H1 (cell line): ENCODE data around the gene TMA7. TPM values are rescaled to one million over a fixed set of nuclear protein-coding genes. Genes with fewer than 3 reads are reported as not detected.

Experiments
- CTCF ChIA-PET: fragments of 300-600 bp; sonication (Branson Sonifier 250); formaldehyde crosslinking; loops from one replicate; lab custom pipeline; 2021; ENCODE audit not compliant: partially characterized antibody; lab: Charles Lee
- POLR2A ChIA-PET: fragments of 300-600 bp; sonication (Branson Sonifier 250); formaldehyde crosslinking; loops from one replicate; lab custom pipeline; 2021; ENCODE audit warnings: inconsistent platforms; ENCODE audit not compliant: partially characterized antibody; lab: Charles Lee
- DNase-seq, 2 experiments: peaks; one replicate each; pipeline versions ENCODE4 v3.0.0 to v3.0.0-alpha.2; 2010 to 2022; ENCODE audit warnings: low spot score in 2 of 2, low read depth in 1 of 2, mixed read lengths in 1 of 2
- FAIRE-seq: peaks from 2 replicates; lab custom pipeline; 2011; peaks lifted over from hg19 to GRCh38; lab: Jason Lieb, UNC
- H2AFZ ChIP-seq: 2 replicates; pipeline ENCODE4 v1.8.1; 2012; ENCODE audit warnings: low read length, inconsistent platforms
- H2AK5ac ChIP-seq: 2 replicates; pipeline ENCODE4 v1.6.1; 2013; ENCODE audit warnings: low read depth, low read length
- H2BK120ac ChIP-seq: replicated peaks from 2 replicates; pipeline ENCODE3; 2013; ENCODE audit warnings: low read depth, low read length, inconsistent platforms
- H2BK12ac ChIP-seq: 2 replicates; pipeline ENCODE4 v1.6.1; 2013; ENCODE audit warnings: low read depth, low read length
- H2BK15ac ChIP-seq: 2 replicates; pipeline ENCODE4 v1.6.1; 2013; ENCODE audit warnings: low read length
- H2BK20ac ChIP-seq: 2 replicates; pipeline ENCODE4 v1.6.1; 2013; ENCODE audit warnings: low read length
- H2BK5ac ChIP-seq: 2 replicates; pipeline ENCODE4 v1.6.1; 2013; ENCODE audit warnings: low read depth, low read length
- H3K14ac ChIP-seq: 2 replicates; pipeline ENCODE4 v1.6.1; 2013; ENCODE audit warnings: inconsistent platforms; ENCODE audit not compliant: insufficient read length
- H3K18ac ChIP-seq: 2 replicates; pipeline ENCODE4 v1.6.1; 2013; ENCODE audit warnings: low read length; ENCODE audit errors: extremely low read depth
- H3K23ac ChIP-seq: 2 replicates; pipeline ENCODE4 v1.6.1; 2013; ENCODE audit warnings: inconsistent platforms; ENCODE audit not compliant: insufficient read length
- H3K23me2 ChIP-seq: 2 replicates; pipeline ENCODE4 v1.6.1; 2013; ENCODE audit warnings: low read depth, low read length
- H3K27ac ChIP-seq: 2 replicates; pipeline ENCODE4 v1.6.1; 2011; ENCODE audit warnings: low read depth, low read length, inconsistent platforms
- H3K27me3 ChIP-seq, 4 experiments: replicated peaks in 1 of 4; 1 replicate in 1 of 4; 2 replicates in 3 of 4; pipeline versions ENCODE4 v1.6.1 to v1.8.1; 2011 to 2013; ENCODE audit warnings: low read length in 3 of 4, mild to moderate bottlenecking in 3 of 4, inconsistent platforms in 2 of 4, mixed read lengths in 2 of 4, moderate library complexity in 1 of 4; ENCODE audit not compliant: control insufficient read depth in 3 of 4, insufficient read depth in 3 of 4; ENCODE audit errors: extremely low read depth in 1 of 4
- H3K36me3 ChIP-seq, 4 experiments: 2 replicates each; pipeline versions ENCODE4 v1.6.1 to v1.8.1; 2011 to 2013; ENCODE audit warnings: mild to moderate bottlenecking in 4 of 4, low read length in 3 of 4, moderate library complexity in 2 of 4, control low read depth in 1 of 4, inconsistent platforms in 1 of 4; ENCODE audit not compliant: insufficient read depth in 4 of 4, control insufficient read depth in 2 of 4
- H3K4ac ChIP-seq: replicated peaks from 2 replicates; pipeline ENCODE3; 2013; ENCODE audit warnings: low read length, low read depth, mixed read lengths, inconsistent platforms; ENCODE audit not compliant: insufficient read length
- H3K4me1 ChIP-seq, 4 experiments: replicated peaks in 1 of 4; 1 replicate in 1 of 4; 2 replicates in 3 of 4; pipeline versions ENCODE4 v1.6.1 to v1.8.1; 2011 to 2013; ENCODE audit warnings: low read length in 3 of 4, inconsistent platforms in 2 of 4, mixed read lengths in 1 of 4; ENCODE audit not compliant: insufficient read depth in 4 of 4, control insufficient read depth in 3 of 4
- H3K4me2 ChIP-seq, 2 experiments: 2 replicates each; pipeline versions ENCODE4 v1.6.1 to v1.8.1; 2011 to 2013; ENCODE audit warnings: low read depth in 2 of 2, low read length in 2 of 2, control low read depth in 1 of 2, inconsistent platforms in 1 of 2, mild to moderate bottlenecking in 1 of 2; ENCODE audit not compliant: insufficient read depth in 1 of 2
- H3K4me3 ChIP-seq, 4 experiments: fragments of 200-600, 300-600 bp in 1 of 4; sonication (generic), shearing (Covaris generic), sonication (Bioruptor Twin) in 1 of 4; 2 replicates each; pipeline versions ENCODE4 v1.5.1 to v1.8.1; 2011 to 2016; ENCODE audit warnings: low read length in 4 of 4, low read depth in 3 of 4, control low read depth in 2 of 4, inconsistent platforms in 2 of 4, mild to moderate bottlenecking in 2 of 4, mixed read lengths in 1 of 4, moderate library complexity in 1 of 4; ENCODE audit not compliant: insufficient read depth in 2 of 4; ENCODE audit errors: extremely low read depth in 1 of 4
- H3K56ac ChIP-seq: replicated peaks from 2 replicates; pipeline ENCODE3; 2013; ENCODE audit warnings: low read depth, mild to moderate bottlenecking, mixed read lengths, low read length, inconsistent platforms; ENCODE audit not compliant: insufficient read length
- H3K79me1 ChIP-seq: 2 replicates; pipeline ENCODE4 v1.6.1; 2013; ENCODE audit warnings: low read depth, low read length, control low read depth
- H3K79me2 ChIP-seq, 2 experiments: 2 replicates each; pipeline versions ENCODE4 v1.6.1 to v1.8.1; 2012 to 2013; ENCODE audit warnings: low read length in 2 of 2, mild to moderate bottlenecking in 2 of 2, inconsistent platforms in 1 of 2; ENCODE audit not compliant: insufficient read depth in 2 of 2, control insufficient read depth in 1 of 2
- H3K9ac ChIP-seq, 4 experiments: replicated peaks in 1 of 4; 1 replicate in 1 of 4; 2 replicates in 3 of 4; pipeline versions ENCODE4 v1.6.1 to v1.8.1; 2011 to 2013; ENCODE audit warnings: low read depth in 3 of 4, low read length in 3 of 4, control low read depth in 2 of 4, mild to moderate bottlenecking in 2 of 4, moderate library complexity in 2 of 4, inconsistent platforms in 1 of 4; ENCODE audit errors: extremely low read depth in 1 of 4
- H3K9me3 ChIP-seq, 2 experiments: 2 replicates each; pipeline versions ENCODE4 v1.6.1 to v1.8.1; 2012 to 2013; ENCODE audit warnings: mild to moderate bottlenecking in 2 of 2, moderate library complexity in 2 of 2, control low read depth in 1 of 2, inconsistent platforms in 1 of 2, low read depth in 1 of 2, low read length in 1 of 2, mixed read lengths in 1 of 2; ENCODE audit not compliant: insufficient read depth in 2 of 2
- H4K20me1 ChIP-seq, 2 experiments: replicated peaks in 1 of 2; 2 replicates each; pipeline versions ENCODE3 to v1.8.1; 2011 to 2013; ENCODE audit warnings: inconsistent platforms in 2 of 2, low read length in 2 of 2, mild to moderate bottlenecking in 1 of 2; ENCODE audit not compliant: insufficient read depth in 2 of 2, control insufficient read depth in 1 of 2
- H4K5ac ChIP-seq: 2 replicates; pipeline ENCODE4 v1.6.1; 2013; ENCODE audit warnings: low read length, low read depth, mixed read lengths, inconsistent platforms; ENCODE audit not compliant: insufficient read length
- H4K8ac ChIP-seq: 2 replicates; pipeline ENCODE4 v1.8.0; 2013; ENCODE audit warnings: mild to moderate bottlenecking, moderate library complexity, low read length, inconsistent platforms; ENCODE audit not compliant: insufficient read depth; ENCODE audit errors: extremely low read depth
- H4K91ac ChIP-seq: replicated peaks from 2 replicates; pipeline ENCODE3; 2013; ENCODE audit warnings: low read length, mixed read lengths, inconsistent platforms; ENCODE audit not compliant: insufficient read length
- EZH2 ChIP-seq: fragments of 200-600 bp; sonication (generic); IDR thresholded peaks from 2 replicates; pipeline ENCODE4 v1.7.1; 2012; ENCODE audit warnings: low read depth, mild to moderate bottlenecking, moderate library complexity, low read length, inconsistent platforms; ENCODE audit not compliant: severe bottlenecking
- HDAC2 ChIP-seq, 2 experiments: fragments of 300-600 bp in 1 of 2; sonication (generic) in 1 of 2; IDR thresholded peaks; 2 replicates each; pipeline ENCODE4 v1.6.1; 2011 to 2012; ENCODE audit warnings: low read depth in 2 of 2, low read length in 2 of 2, mild to moderate bottlenecking in 2 of 2, moderate library complexity in 2 of 2, borderline replicate concordance in 1 of 2, inconsistent platforms in 1 of 2
- SP1 ChIP-seq: IDR thresholded peaks from 2 replicates; pipeline ENCODE4 v1.6.1; 2011; ENCODE audit warnings: low read depth, low read length
- TAF7 ChIP-seq: optimal IDR thresholded peaks from 2 replicates; pipeline ENCODE3; 2011; ENCODE audit warnings: low read depth, mild to moderate bottlenecking, inconsistent platforms, low read length, moderate library complexity, borderline replicate concordance
- WGBS, 2 experiments: shearing (Covaris generic) in 1 of 2; methylation state at CpG; one replicate each; pipeline versions ENCODE4 v1.1.6 to v1.1.7; 2013 to 2015; ENCODE audit warnings: low lambda C conversion rate in 2 of 2, mixed read lengths in 2 of 2, inconsistent platforms in 1 of 2, low coverage in 1 of 2, missing lambda C conversion rate in 1 of 2; ENCODE audit not compliant: insufficient replicate concordance in 2 of 2, insufficient coverage in 1 of 2, insufficient read length in 1 of 2; ENCODE audit errors: extremely low coverage in 1 of 2, missing lambda C conversion rate in 1 of 2; 5-methylcytosine and 5-hydroxymethylcytosine counted together
- polyA plus RNA-seq, 7 experiments: library from polyadenylated mRNA; depleted of rRNA in 3 of 7; stranded (reverse) in 5 of 7; unstranded in 2 of 7; fragments of >200 nt in 5 of 7; fragments of 200-250 nt in 2 of 7; gene quantifications; 1 replicate in 5 of 7; 2 replicates in 1 of 7; 4 replicates in 1 of 7; pipeline versions ENCODE4 v1.2.1 to v1.2.3, GENCODE V29; 2011 to 2013; ENCODE audit warnings: missing spikeins in 2 of 7, mixed read lengths in 2 of 7
- total RNA-seq: library from RNA; stranded (reverse); fragmentation: NEBNext Ultra II Directional; extraction: Animal tissue kit (Norgen Biotek cat#: 25700); gene quantifications from 2 replicates; pipeline ENCODE4 v1.2.1, GENCODE V29; 2021

The TMA7 gene
- total and polyA plus RNA-seq, 2 of the 8 experiments (the other 6 are each of a cell fraction or from before 2014, with no cell fraction given), result 138 to 305 TPM

DNA sequence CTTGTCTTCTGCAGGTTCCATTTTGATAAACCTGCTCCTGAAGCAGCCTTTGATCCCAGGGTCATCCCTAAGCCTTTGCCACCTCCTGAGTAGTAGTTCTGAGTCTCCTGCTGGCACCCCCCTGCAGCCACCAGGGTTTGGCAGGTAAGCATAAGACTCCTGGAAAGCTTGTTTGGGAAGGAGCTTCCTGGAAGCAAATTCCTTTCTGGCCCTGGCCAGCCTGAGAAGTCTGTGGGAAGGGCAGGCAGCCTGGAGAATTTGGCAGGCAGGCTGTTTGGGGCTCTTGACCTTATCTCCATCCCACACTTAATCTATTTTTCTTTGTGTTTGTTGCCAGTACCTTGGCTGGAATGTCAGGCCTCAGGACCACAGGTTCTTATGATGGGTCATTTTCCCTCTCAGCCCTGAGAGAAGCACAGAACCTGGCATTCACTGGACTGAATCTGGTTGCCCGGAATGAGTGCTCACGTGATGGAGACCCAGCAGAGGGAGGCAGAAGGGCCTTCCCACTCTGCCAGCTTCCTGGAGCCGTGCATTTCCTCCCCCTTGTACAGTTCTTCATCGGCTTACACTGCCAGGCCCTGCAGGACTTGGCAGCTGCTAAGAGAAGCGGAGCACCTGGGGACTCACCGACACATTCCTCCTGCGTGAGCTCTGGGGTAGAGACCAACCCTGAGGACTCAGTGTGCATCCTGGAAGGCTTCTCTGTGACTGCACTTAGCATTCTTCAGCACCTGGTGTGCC is 19.9 kb downstream of the TMA7 start:
- no peak overlapping the region for H4K5ac ChIP-seq
- no peak overlapping the region for H2BK12ac ChIP-seq
- H3K18ac ChIP-seq, result no peak overlapping the region
- H3K27ac ChIP-seq, result no peak overlapping the region
- H3K23me2 ChIP-seq, result no peaks in the 10 kb centered on the region
- H3K56ac ChIP-seq, result no peak overlapping the region
- H2BK15ac ChIP-seq, result no peak overlapping the region
- ChIA-PET POLR2A (interaction anchor here (0.8 to 8.1 kb wide), 4 partner anchors 10 to 16 kb away, joined by 3 to 83 read pairs (median 20); partner anchors contain the start of gene ATRIP), CTCF (interaction anchor here (0.8 to 21.5 kb wide), 7 partner anchors 10 to 90 kb away, joined by 3 to 251 read pairs (median 3); partner anchors contain the start of gene SHISA5)
- H3K36me3 ChIP-seq, result peaks cover 14 to 48% (median 37%) of the 10 kb centered on the region in 4 experiments
- no peak overlapping the region for H3K4me2 ChIP-seq
- no peak overlapping the region for H2BK20ac ChIP-seq
- H3K79me2 ChIP-seq, result no peaks in the 10 kb centered on the region
- H3K4me1 ChIP-seq, result peaks cover 0 to 3% (median 0%) of the 10 kb centered on the region in 4 experiments; a peak in 1 of 7 replicates
- WGBS, 2 experiments, result 91% methylated on average over 7 of the region's 7 CpGs; no CpG with 5 or more reads in 1 of the 2 experiments
- no peak overlapping the region for H2AK5ac ChIP-seq
- H3K27me3 ChIP-seq, result no peaks in the 10 kb centered on the region
- DNase-seq, result no peak
- TF ChIP-seq TAF7, result no peak
- no peak for TF ChIP-seq HDAC2 (IDR thresholded peaks at IDR 0.05; ENCODE audit: borderline replicate concordance in 1 of 2, low read depth in 2 of 2, low read length in 2 of 2)
- TF ChIP-seq SP1, result no peak
- TF ChIP-seq EZH2, result no peak
- no peak overlapping the region for H3K4ac ChIP-seq
- no peak overlapping the region for H3K9ac ChIP-seq
- H2BK120ac ChIP-seq, result no peak overlapping the region
- H3K9me3 ChIP-seq, result no peaks in the 10 kb centered on the region
- no peak overlapping the region for H3K14ac ChIP-seq
- no peak for FAIRE-seq
- H4K91ac ChIP-seq, result no peak overlapping the region
- no peak overlapping the region for H3K23ac ChIP-seq
- no peak overlapping the region for H3K4me3 ChIP-seq
- H2AFZ ChIP-seq, result no peak overlapping the region
- H2BK5ac ChIP-seq, result no peak overlapping the region
- H4K8ac ChIP-seq, result no peak overlapping the region
- no peaks in the 10 kb centered on the region; the same call in 1 of the 2 replicates for H3K79me1 ChIP-seq
- H4K20me1 ChIP-seq, result peaks cover 0 to 7% of the 10 kb centered on the region in 2 experiments
